SK-N-SH (cell line): ENCODE data around the gene TUNAR. TPM values are rescaled to one million over a fixed set of nuclear protein-coding genes. Genes with fewer than 3 reads are reported as not detected.

Experiments used
- CTCF ChIA-PET: fragments of 300-600, 350-600 bp; formaldehyde crosslinking; extraction: SDS; loops from one replicate; lab custom pipeline; 2021; lab: Yijun Ruan, JAX
- POLR2A ChIA-PET: fragments of 350-600 bp; sonication (Branson Sonifier 250); formaldehyde crosslinking; extraction: SDS; loops from one replicate; lab custom pipeline; 2020; ENCODE audit warnings: antibody characterized with exemption, inconsistent platforms; lab: Yijun Ruan, JAX
- DNase-seq: peaks from one replicate; pipeline ENCODE4 v3.0.0; 2012
- H2AFZ ChIP-seq: fragments of 200-600 bp; sonication (generic); 2 replicates; pipeline ENCODE4 v1.8.1; 2016; ENCODE audit warnings: antibody characterized with exemption, mild to moderate bottlenecking, low read depth
- H3F3A ChIP-seq: fragments of 200-600 bp; sonication (generic); replicated peaks from 2 replicates; pipeline ENCODE3; 2016; ENCODE audit warnings: antibody characterized with exemption, mild to moderate bottlenecking; ENCODE audit not compliant: insufficient read depth
- H3K27ac ChIP-seq, 2 experiments: fragments of 200-500 bp in 1 of 2; fragments of 200-600 bp in 1 of 2; sonication (Bioruptor generic) in 1 of 2; sonication (generic), shearing (Covaris generic) in 1 of 2; 2 replicates each; pipeline versions ENCODE4 v1.5.1 to v1.6.1; 2014 to 2016; ENCODE audit warnings: low read depth in 2 of 2, inconsistent platforms in 1 of 2, low read length in 1 of 2, mild to moderate bottlenecking in 1 of 2, mixed read lengths in 1 of 2
- H3K27me3 ChIP-seq: fragments of 200-600 bp; sonication (generic), shearing (Covaris generic); 2 replicates; pipeline ENCODE4 v1.6.1; 2016; ENCODE audit warnings: mixed run types; ENCODE audit not compliant: insufficient read depth
- H3K36me3 ChIP-seq, 2 experiments: fragments of 200-500 bp in 1 of 2; fragments of 200-600 bp in 1 of 2; sonication (Bioruptor generic) in 1 of 2; sonication (generic) in 1 of 2; replicated peaks in 1 of 2; 2 replicates each; pipeline versions ENCODE3 to v1.5.1; 2014 to 2016; ENCODE audit warnings: low read length in 1 of 2, mild to moderate bottlenecking in 1 of 2; ENCODE audit not compliant: insufficient read depth in 2 of 2, control insufficient read depth in 1 of 2
- H3K4me1 ChIP-seq, 2 experiments: fragments of 200-500 bp in 1 of 2; fragments of 200-600 bp in 1 of 2; sonication (Bioruptor generic) in 1 of 2; sonication (generic), shearing (Covaris generic) in 1 of 2; 2 replicates each; pipeline versions ENCODE4 v1.5.1 to v1.6.1; 2014 to 2016; ENCODE audit warnings: low read depth in 1 of 2, low read length in 1 of 2, mixed run types in 1 of 2; ENCODE audit not compliant: insufficient read depth in 2 of 2, control insufficient read depth in 1 of 2
- H3K4me2 ChIP-seq: fragments of 200-600 bp; sonication (generic), shearing (Covaris generic); 2 replicates; pipeline ENCODE4 v1.6.1; 2017; ENCODE audit warnings: mixed run types
- H3K4me3 ChIP-seq, 2 experiments: fragments of 200-500 bp in 1 of 2; fragments of 200-600 bp in 1 of 2; sonication (Bioruptor generic) in 1 of 2; sonication (generic), shearing (Covaris generic) in 1 of 2; 2 replicates each; pipeline versions ENCODE4 v1.5.1 to v1.8.1; 2014 to 2016; ENCODE audit warnings: low read depth in 2 of 2, inconsistent platforms in 1 of 2, low read length in 1 of 2, mild to moderate bottlenecking in 1 of 2, mixed read lengths in 1 of 2, moderate library complexity in 1 of 2
- H3K79me2 ChIP-seq: fragments of 200-600 bp; sonication (generic); 2 replicates; pipeline ENCODE4 v1.8.1; 2017; ENCODE audit warnings: mild to moderate bottlenecking; ENCODE audit not compliant: insufficient read depth
- H3K9ac ChIP-seq: fragments of 200-600 bp; sonication (generic); 2 replicates; pipeline ENCODE4 v1.6.1; 2017; ENCODE audit warnings: mixed run types
- H3K9me2 ChIP-seq: fragments of 200-600 bp; sonication (generic); 2 replicates; pipeline ENCODE4 v1.6.1; 2017; ENCODE audit warnings: mixed run types
- H3K9me3 ChIP-seq: fragments of 200-600 bp; sonication (generic); 2 replicates; pipeline ENCODE4 v1.6.1; 2017; ENCODE audit warnings: mixed run types, mild to moderate bottlenecking, moderate library complexity
- H4K20me1 ChIP-seq: fragments of 200-600 bp; sonication (generic); 2 replicates; pipeline ENCODE4 v1.6.1; 2017; ENCODE audit warnings: mild to moderate bottlenecking, mixed run types; ENCODE audit not compliant: insufficient read depth
- ELF1 ChIP-seq: IDR thresholded peaks from 2 replicates; pipeline ENCODE4 v1.4.0; 2012
- EP300 ChIP-seq, 2 experiments: IDR thresholded peaks; 2 replicates each; pipeline versions ENCODE4 v1.4.0 to v1.6.1; 2012; ENCODE audit warnings: borderline replicate concordance in 1 of 2, low read depth in 1 of 2, low read length in 1 of 2
- EZH2phosphoT487 ChIP-seq: fragments of 200-600 bp; sonication (generic); IDR thresholded peaks from 2 replicates; pipeline ENCODE4 v1.6.1; 2017; ENCODE audit warnings: low read depth, mixed run types, mild to moderate bottlenecking, antibody characterized with exemption, moderate library complexity, borderline replicate concordance
- FOSL2 ChIP-seq: IDR thresholded peaks from 2 replicates; pipeline ENCODE4 v1.4.0; 2012; ENCODE audit warnings: low read depth, mild to moderate bottlenecking, moderate library complexity, borderline replicate concordance
- FOXJ3 ChIP-seq: sonication (generic); formaldehyde crosslinking; IDR thresholded peaks from 2 replicates; pipeline ENCODE4 v1.5.1; 2020; ENCODE audit warnings: mild to moderate bottlenecking, missing genetic modification reagents
- FOXM1 ChIP-seq: IDR thresholded peaks from 2 replicates; pipeline ENCODE4 v1.4.0; 2012; ENCODE audit warnings: low read depth, mild to moderate bottlenecking
- GABPA ChIP-seq: IDR thresholded peaks from 2 replicates; pipeline ENCODE4 v1.4.0; 2012; ENCODE audit warnings: low read depth, mild to moderate bottlenecking
- JUND ChIP-seq: IDR thresholded peaks from 2 replicates; pipeline ENCODE4 v1.4.0; 2012
- MXI1 ChIP-seq: IDR thresholded peaks from 2 replicates; pipeline ENCODE4 v1.6.1; 2012; ENCODE audit warnings: mild to moderate bottlenecking, low read depth, low read length, improper control_type of control experiment
- NFIC ChIP-seq: IDR thresholded peaks from 2 replicates; pipeline ENCODE4 v1.4.0; 2012; ENCODE audit warnings: borderline replicate concordance
- NRF1 ChIP-seq: IDR thresholded peaks from 2 replicates; pipeline ENCODE4 v1.6.1; 2012; ENCODE audit warnings: low read depth, mild to moderate bottlenecking, low read length
- POLR2AphosphoS5 ChIP-seq: IDR thresholded peaks from 2 replicates; pipeline ENCODE4 v1.6.1; 2012; ENCODE audit warnings: low read depth, low read length
- RAD21 ChIP-seq: IDR thresholded peaks from 2 replicates; pipeline ENCODE4 v1.6.1; 2012; ENCODE audit warnings: mild to moderate bottlenecking, low read length
- RXRA ChIP-seq: IDR thresholded peaks from 2 replicates; pipeline ENCODE4 v1.4.0; 2012; ENCODE audit warnings: low read depth, mild to moderate bottlenecking, borderline replicate concordance
- TCF12 ChIP-seq: IDR thresholded peaks from 2 replicates; pipeline ENCODE4 v1.4.0; 2012
- TEAD4 ChIP-seq: IDR thresholded peaks from 2 replicates; pipeline ENCODE4 v1.4.0; 2012; ENCODE audit warnings: mild to moderate bottlenecking, borderline replicate concordance; ENCODE audit not compliant: insufficient read depth
- YY1 ChIP-seq: IDR thresholded peaks from 2 replicates; pipeline ENCODE4 v1.4.0; 2012; ENCODE audit warnings: low read depth, mild to moderate bottlenecking
- WGBS: methylation state at CpG from one replicate; pipeline ENCODE4 v1.1.6; 2017; ENCODE audit warnings: low lambda C conversion rate; 5-methylcytosine and 5-hydroxymethylcytosine counted together
- polyA plus RNA-seq, 3 experiments: library from polyadenylated mRNA; depleted of rRNA; stranded (reverse); fragments of >200 nt; gene quantifications; 2 replicates each; pipeline ENCODE4 v1.2.3, GENCODE V29; 2012
- TF ChIP-seq, protein P1 (sequence below): IDR thresholded peaks from 2 replicates; pipeline ENCODE4 v1.4.0; 2012; ENCODE audit warnings: low read depth, borderline replicate concordance
- TF ChIP-seq, protein P2 (sequence below): IDR thresholded peaks from 2 replicates; pipeline ENCODE4; 2012
- TF ChIP-seq, protein P3 (sequence below): fragments of 150-350 bp; IDR thresholded peaks from 2 replicates; pipeline ENCODE4 v1.6.1; 2017; ENCODE audit warnings: antibody characterized with exemption, low read length, low read depth, borderline replicate concordance
- TF ChIP-seq, protein P4 (sequence below): fragments of 200-600 bp; sonication (generic); IDR thresholded peaks from 2 replicates; pipeline ENCODE4 v1.6.1; 2017; ENCODE audit warnings: antibody characterized with exemption, mild to moderate bottlenecking, moderate library complexity
- TF ChIP-seq, protein P5 (sequence below): fragments of 150-350 bp; IDR thresholded peaks from 2 replicates; pipeline ENCODE4 v1.6.1; 2016; ENCODE audit warnings: mild to moderate bottlenecking, low read depth, low read length

Gene TUNAR
- polyA plus RNA-seq, 1 of the 3 experiments (the other 2 are of a cell fraction): 0.02 TPM

DNA sequence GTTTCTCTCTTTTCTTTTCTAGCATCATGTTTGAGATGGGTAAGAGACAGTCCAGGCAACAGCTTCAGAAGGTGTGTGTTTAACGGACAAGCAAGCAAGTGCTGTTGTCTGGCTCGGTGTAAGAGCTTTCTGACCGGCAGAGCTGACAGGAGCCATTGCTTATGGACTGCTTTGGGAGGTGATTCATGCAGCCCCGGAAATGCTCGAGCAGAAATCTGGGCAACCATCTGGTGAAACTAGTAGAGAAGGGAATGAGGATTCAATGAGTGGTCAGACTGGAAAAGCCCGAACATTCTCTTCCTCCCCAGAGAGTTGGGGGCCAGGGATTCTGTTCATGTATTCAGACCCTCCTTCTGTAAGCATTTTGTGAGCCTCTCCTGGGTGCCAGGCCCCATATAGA, 24.4 kb downstream of the TUNAR start:
- H3K9me3 ChIP-seq: no peaks in the 10 kb centered on the region
- no peak for TF ChIP-seq NFIC
- TF ChIP-seq FOSL2: peak; percentile 59; the same call in 1 of the 2 replicates
- TF ChIP-seq, protein P1, sequence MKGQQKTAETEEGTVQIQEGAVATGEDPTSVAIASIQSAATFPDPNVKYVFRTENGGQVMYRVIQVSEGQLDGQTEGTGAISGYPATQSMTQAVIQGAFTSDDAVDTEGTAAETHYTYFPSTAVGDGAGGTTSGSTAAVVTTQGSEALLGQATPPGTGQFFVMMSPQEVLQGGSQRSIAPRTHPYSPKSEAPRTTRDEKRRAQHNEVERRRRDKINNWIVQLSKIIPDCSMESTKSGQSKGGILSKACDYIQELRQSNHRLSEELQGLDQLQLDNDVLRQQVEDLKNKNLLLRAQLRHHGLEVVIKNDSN: no peak
- no peak for TF ChIP-seq RAD21
- no peak for TF ChIP-seq MXI1
- peak; percentile 61 for TF ChIP-seq JUND
- TF ChIP-seq POLR2AphosphoS5: no peak
- TF ChIP-seq, protein P2, sequence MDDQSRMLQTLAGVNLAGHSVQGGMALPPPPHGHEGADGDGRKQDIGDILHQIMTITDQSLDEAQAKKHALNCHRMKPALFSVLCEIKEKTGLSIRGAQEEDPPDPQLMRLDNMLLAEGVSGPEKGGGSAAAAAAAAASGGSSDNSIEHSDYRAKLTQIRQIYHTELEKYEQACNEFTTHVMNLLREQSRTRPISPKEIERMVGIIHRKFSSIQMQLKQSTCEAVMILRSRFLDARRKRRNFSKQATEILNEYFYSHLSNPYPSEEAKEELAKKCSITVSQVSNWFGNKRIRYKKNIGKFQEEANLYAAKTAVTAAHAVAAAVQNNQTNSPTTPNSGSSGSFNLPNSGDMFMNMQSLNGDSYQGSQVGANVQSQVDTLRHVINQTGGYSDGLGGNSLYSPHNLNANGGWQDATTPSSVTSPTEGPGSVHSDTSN: peak; percentile 49; the same call in 1 of the 2 replicates
- peak; percentile 45; the same call in 1 of the 2 replicates for TF ChIP-seq YY1
- 0 out of 2 replicates have a peak, but pooled peaks have one; percentile 24 for TF ChIP-seq TEAD4
- TF ChIP-seq ELF1: no peak
- TF ChIP-seq, protein P3, sequence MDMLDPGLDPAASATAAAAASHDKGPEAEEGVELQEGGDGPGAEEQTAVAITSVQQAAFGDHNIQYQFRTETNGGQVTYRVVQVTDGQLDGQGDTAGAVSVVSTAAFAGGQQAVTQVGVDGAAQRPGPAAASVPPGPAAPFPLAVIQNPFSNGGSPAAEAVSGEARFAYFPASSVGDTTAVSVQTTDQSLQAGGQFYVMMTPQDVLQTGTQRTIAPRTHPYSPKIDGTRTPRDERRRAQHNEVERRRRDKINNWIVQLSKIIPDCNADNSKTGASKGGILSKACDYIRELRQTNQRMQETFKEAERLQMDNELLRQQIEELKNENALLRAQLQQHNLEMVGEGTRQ: no peak
- peak; percentile 60 for TF ChIP-seq TCF12
- TF ChIP-seq FOXM1: no peak
- H4K20me1 ChIP-seq: no peaks in the 10 kb centered on the region
- no peak overlapping the region; a peak in 1 of 4 replicates for H3K4me3 ChIP-seq
- H3K36me3 ChIP-seq: no peaks in the 10 kb centered on the region
- H3K27ac ChIP-seq: peak overlapping the region in 1 of 2 experiments; percentile 59; a peak in 2 of 4 replicates
- DNase-seq: no peak
- H3K9me2 ChIP-seq: no peaks in the 10 kb centered on the region
- 0 out of 4 replicates have a peak, but pooled peaks cover 0 to 4% of the 10 kb centered on the region in 2 experiments for H3K4me1 ChIP-seq
- no peaks in the 10 kb centered on the region for H3F3A ChIP-seq
- H3K79me2 ChIP-seq: no peaks in the 10 kb centered on the region
- H3K9ac ChIP-seq: no peak overlapping the region
- POLR2A ChIA-PET: no interaction called here
- peak overlapping the region; percentile 68 for H3K4me2 ChIP-seq
- WGBS: 16% methylated on average over 6 of the region's 6 CpGs
- H2AFZ ChIP-seq: peak overlapping the region; percentile 75
- CTCF ChIA-PET: no interaction called here
- no peaks in the 10 kb centered on the region for H3K27me3 ChIP-seq

DNA sequence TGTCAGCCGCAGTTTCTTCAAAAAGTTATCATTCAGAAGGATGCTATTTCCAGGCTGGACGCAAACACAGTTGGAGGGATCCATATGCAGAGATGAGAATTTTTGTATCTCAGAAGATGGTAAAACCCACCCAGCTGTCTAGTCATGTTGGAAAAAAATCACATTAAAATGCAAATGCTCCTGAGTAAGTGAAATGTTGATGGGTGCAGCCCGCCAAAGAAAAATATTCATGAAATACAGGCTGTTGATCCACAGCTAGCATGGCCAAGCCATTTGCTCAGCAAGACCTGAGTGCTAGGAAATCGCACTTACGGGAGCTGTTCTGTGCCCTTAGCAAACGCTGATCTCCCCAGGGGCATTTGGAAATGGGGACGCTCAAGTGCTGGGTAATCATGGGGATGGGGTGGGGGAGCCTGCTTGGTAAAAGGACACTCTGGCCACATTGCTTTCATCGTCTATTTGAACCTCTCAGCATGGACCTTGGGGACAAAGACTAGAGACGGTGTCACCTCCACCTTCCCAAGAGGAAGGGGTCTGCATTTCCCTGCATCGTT, 25.7 kb downstream of the TUNAR start:
- Histone ChIP-seq H2AFZ (no peak overlapping the region), H3K9ac (no peak overlapping the region), H3K36me3 (no peaks in the 10 kb centered on the region), H3K27ac (no peak overlapping the region), H3K4me2 (no peak overlapping the region), H3K4me3 (no peak overlapping the region), H3F3A (no peaks in the 10 kb centered on the region), H3K9me3 (no peaks in the 10 kb centered on the region), H4K20me1 (no peaks in the 10 kb centered on the region), H3K9me2 (no peaks in the 10 kb centered on the region), H3K79me2 (no peaks in the 10 kb centered on the region), H3K27me3 (no peaks in the 10 kb centered on the region), H3K4me1 (0 out of 4 replicates have a peak, but pooled peaks cover 0 to 4% of the 10 kb centered on the region in 2 experiments)
- CTCF ChIA-PET: no interaction called here
- 55% methylated on average over 10 of the region's 10 CpGs for WGBS
- no peak for DNase-seq
- POLR2A ChIA-PET: no interaction called here
- TF ChIP-seq, protein P4, sequence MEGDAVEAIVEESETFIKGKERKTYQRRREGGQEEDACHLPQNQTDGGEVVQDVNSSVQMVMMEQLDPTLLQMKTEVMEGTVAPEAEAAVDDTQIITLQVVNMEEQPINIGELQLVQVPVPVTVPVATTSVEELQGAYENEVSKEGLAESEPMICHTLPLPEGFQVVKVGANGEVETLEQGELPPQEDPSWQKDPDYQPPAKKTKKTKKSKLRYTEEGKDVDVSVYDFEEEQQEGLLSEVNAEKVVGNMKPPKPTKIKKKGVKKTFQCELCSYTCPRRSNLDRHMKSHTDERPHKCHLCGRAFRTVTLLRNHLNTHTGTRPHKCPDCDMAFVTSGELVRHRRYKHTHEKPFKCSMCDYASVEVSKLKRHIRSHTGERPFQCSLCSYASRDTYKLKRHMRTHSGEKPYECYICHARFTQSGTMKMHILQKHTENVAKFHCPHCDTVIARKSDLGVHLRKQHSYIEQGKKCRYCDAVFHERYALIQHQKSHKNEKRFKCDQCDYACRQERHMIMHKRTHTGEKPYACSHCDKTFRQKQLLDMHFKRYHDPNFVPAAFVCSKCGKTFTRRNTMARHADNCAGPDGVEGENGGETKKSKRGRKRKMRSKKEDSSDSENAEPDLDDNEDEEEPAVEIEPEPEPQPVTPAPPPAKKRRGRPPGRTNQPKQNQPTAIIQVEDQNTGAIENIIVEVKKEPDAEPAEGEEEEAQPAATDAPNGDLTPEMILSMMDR: no peak
- no peak for TF ChIP-seq EZH2phosphoT487
- no peak for TF ChIP-seq RXRA
- TF ChIP-seq, protein P5, sequence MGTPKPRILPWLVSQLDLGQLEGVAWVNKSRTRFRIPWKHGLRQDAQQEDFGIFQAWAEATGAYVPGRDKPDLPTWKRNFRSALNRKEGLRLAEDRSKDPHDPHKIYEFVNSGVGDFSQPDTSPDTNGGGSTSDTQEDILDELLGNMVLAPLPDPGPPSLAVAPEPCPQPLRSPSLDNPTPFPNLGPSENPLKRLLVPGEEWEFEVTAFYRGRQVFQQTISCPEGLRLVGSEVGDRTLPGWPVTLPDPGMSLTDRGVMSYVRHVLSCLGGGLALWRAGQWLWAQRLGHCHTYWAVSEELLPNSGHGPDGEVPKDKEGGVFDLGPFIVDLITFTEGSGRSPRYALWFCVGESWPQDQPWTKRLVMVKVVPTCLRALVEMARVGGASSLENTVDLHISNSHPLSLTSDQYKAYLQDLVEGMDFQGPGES: no peak
- TF ChIP-seq NRF1: no peak
- TF ChIP-seq FOXJ3: no peak
- TF ChIP-seq FOXM1: no peak
- no peak for TF ChIP-seq EP300 (IDR thresholded peaks at IDR 0.05; ENCODE audit: borderline replicate concordance in 1 of 2, low read depth in 1 of 2, low read length in 1 of 2)
- TF ChIP-seq GABPA: no peak
- TF ChIP-seq, protein P3: no peak
